Trophoblast cell (in vitro differentiated cells and primary cell): Measurements from ENCODE around the gene SHCBP1.

ENCODE experiments used
- DNase-seq, 2 donors: peaks; one replicate each; pipeline ENCODE4 v3.0.0-alpha.2; 2016
- H2AFZ ChIP-seq: 2 replicates; pipeline ENCODE4 v1.6.1; 2013; ENCODE audit warnings: low read length, moderate library complexity, mild to moderate bottlenecking; ENCODE audit not compliant: insufficient read depth, poor library complexity
- H2AK5ac ChIP-seq: 2 replicates; pipeline ENCODE4 v1.6.1; 2013; ENCODE audit warnings: mild to moderate bottlenecking, low read length
- H2BK120ac ChIP-seq: 2 replicates; pipeline ENCODE4 v1.6.1; 2013; ENCODE audit warnings: low read length, mild to moderate bottlenecking, moderate library complexity; ENCODE audit not compliant: insufficient read depth, poor library complexity
- H2BK12ac ChIP-seq: 2 replicates; pipeline ENCODE4 v1.6.1; 2013; ENCODE audit warnings: mild to moderate bottlenecking, low read length, moderate library complexity
- H2BK5ac ChIP-seq: 2 replicates; pipeline ENCODE4 v1.6.1; 2013; ENCODE audit warnings: low read length, low read depth, moderate library complexity, mild to moderate bottlenecking; ENCODE audit not compliant: poor library complexity
- H3K14ac ChIP-seq: 2 replicates; pipeline ENCODE4 v1.6.1; 2013; ENCODE audit warnings: mild to moderate bottlenecking, low read length
- H3K18ac ChIP-seq: 2 replicates; pipeline ENCODE4 v1.6.1; 2013; ENCODE audit warnings: mild to moderate bottlenecking, low read length
- H3K23ac ChIP-seq: 2 replicates; pipeline ENCODE4 v1.6.1; 2013; ENCODE audit warnings: low read length
- H3K27ac ChIP-seq: 2 replicates; pipeline ENCODE4 v1.5.1; 2013; ENCODE audit warnings: low read depth, mild to moderate bottlenecking, inconsistent platforms, low read length, moderate library complexity
- H3K27me3 ChIP-seq: 2 replicates; pipeline ENCODE4 v1.6.1; 2013; ENCODE audit warnings: inconsistent platforms, mild to moderate bottlenecking, low read length, moderate library complexity; ENCODE audit not compliant: insufficient read depth
- H3K36me3 ChIP-seq, 2 experiments: 1 replicate in 1 of 2; 2 replicates in 1 of 2; pipeline ENCODE4 v1.6.1; 2013; ENCODE audit warnings: low read length in 2 of 2, mild to moderate bottlenecking in 2 of 2, moderate library complexity in 1 of 2; ENCODE audit not compliant: insufficient read depth in 2 of 2, control insufficient read depth in 1 of 2
- H3K4ac ChIP-seq: 2 replicates; pipeline ENCODE4 v1.6.1; 2013; ENCODE audit warnings: low read depth, mild to moderate bottlenecking, low read length, moderate library complexity
- H3K4me1 ChIP-seq, 2 experiments: 1 replicate in 1 of 2; 2 replicates in 1 of 2; pipeline ENCODE4 v1.6.1; 2013; ENCODE audit warnings: low read length in 2 of 2, mild to moderate bottlenecking in 2 of 2, moderate library complexity in 1 of 2; ENCODE audit not compliant: insufficient read depth in 2 of 2, control insufficient read depth in 1 of 2
- H3K4me2 ChIP-seq: 2 replicates; pipeline ENCODE4 v1.6.1; 2013; ENCODE audit warnings: inconsistent platforms, mild to moderate bottlenecking, low read length, moderate library complexity
- H3K4me3 ChIP-seq: 2 replicates; pipeline ENCODE4 v1.5.1; 2013; ENCODE audit warnings: mild to moderate bottlenecking, low read depth, low read length, inconsistent platforms
- H3K79me1 ChIP-seq: one replicate; pipeline ENCODE4 v1.6.1; 2013; ENCODE audit warnings: low read length
- H3K79me2 ChIP-seq: 2 replicates; pipeline ENCODE4 v1.6.1; 2013; ENCODE audit warnings: low read length, mild to moderate bottlenecking; ENCODE audit not compliant: control insufficient read depth, insufficient read depth, poor library complexity
- H3K9ac ChIP-seq: 2 replicates; pipeline ENCODE4 v1.6.1; 2013; ENCODE audit warnings: mild to moderate bottlenecking, low read length
- H3K9me3 ChIP-seq: 2 replicates; pipeline ENCODE4 v1.6.1; 2013; ENCODE audit warnings: low read depth, mild to moderate bottlenecking, control low read depth, inconsistent platforms, low read length; ENCODE audit not compliant: insufficient read depth
- H4K12ac ChIP-seq: 2 replicates; pipeline ENCODE4 v1.6.1; 2013; ENCODE audit warnings: low read depth, mild to moderate bottlenecking, low read length, moderate library complexity
- H4K8ac ChIP-seq: 2 replicates; pipeline ENCODE4 v1.6.1; 2013; ENCODE audit warnings: low read depth, mild to moderate bottlenecking, low read length, moderate library complexity
- H4K91ac ChIP-seq: one replicate; pipeline ENCODE4 v1.6.1; 2013; ENCODE audit warnings: low read depth, mild to moderate bottlenecking, low read length, moderate library complexity
- WGBS: extraction: QIAGEN DNeasy Blood & Tissue Kit; methylation state at CpG from one replicate; pipeline ENCODE4 v1.1.7; 2013; ENCODE audit warnings: missing lambda C conversion rate; ENCODE audit not compliant: insufficient read length, insufficient coverage; ENCODE audit errors: extremely low coverage; 5-methylcytosine and 5-hydroxymethylcytosine counted together

SHCBP1 gene

DNA sequence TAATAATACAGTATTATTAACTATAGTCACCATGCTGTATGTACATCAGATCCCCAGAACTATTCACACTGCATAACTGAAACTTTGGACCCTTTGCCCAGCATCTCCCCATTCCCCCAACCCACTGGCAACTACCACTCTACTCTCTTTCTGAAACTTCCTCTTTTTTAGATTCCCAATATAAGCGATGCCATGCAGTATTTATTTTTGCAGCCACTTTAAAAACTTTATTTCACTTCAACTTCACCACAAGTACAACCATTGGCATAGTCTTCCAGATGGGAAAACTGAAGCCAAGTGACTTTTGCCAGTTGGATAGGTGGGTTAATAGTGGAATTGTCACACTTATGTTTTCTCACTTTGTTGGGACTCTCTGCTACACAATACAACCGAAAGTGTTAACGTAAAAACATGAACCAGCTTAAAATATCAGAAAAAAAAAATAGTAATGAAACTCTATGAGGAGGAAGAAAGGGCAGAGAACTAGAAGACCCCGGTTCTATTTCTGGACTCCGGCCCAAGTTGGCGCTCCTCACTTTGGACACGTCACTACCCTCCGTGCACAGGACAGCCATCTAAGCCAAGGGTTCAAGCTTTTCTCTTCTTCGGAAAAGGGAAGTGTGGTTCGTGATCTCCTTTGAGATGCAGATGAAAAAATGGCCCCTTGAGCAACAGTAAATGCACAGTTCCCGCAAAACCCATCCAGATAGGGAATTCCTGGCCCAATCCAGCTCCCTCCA, 743 bp downstream of the SHCBP1 start:
- WGBS: no CpG with 5 or more reads among the region's 11 CpGs
- H3K4me1 ChIP-seq: peaks cover 0 to 3% of the 10 kb centered on the region in 2 experiments

GRCh38 chr16:46618516-46618915, 2.7 kb downstream of the SHCBP1 start:
- H3K27ac ChIP-seq: no peak overlapping the region
- H2BK12ac ChIP-seq: no peak overlapping the region
- no CpG with 5 or more reads among the region's 4 CpGs for WGBS
- H3K79me2 ChIP-seq: peaks cover 4% of the 10 kb centered on the region
- H3K4me2 ChIP-seq: no peak overlapping the region
- peaks cover 0 to 3% of the 10 kb centered on the region in 2 experiments for H3K4me1 ChIP-seq
- no peak overlapping the region for H3K18ac ChIP-seq
- no peak for DNase-seq
- no peak overlapping the region for H2AFZ ChIP-seq
- H2AK5ac ChIP-seq: no peak overlapping the region
- no peak overlapping the region for H2BK120ac ChIP-seq
- no peak overlapping the region for H3K14ac ChIP-seq
- no peak overlapping the region for H4K91ac ChIP-seq
- H3K4ac ChIP-seq: no peak overlapping the region
- H3K79me1 ChIP-seq: peaks cover 3% of the 10 kb centered on the region
- peaks cover 12 to 13% of the 10 kb centered on the region in 2 experiments for H3K36me3 ChIP-seq
- H3K27me3 ChIP-seq: no peaks in the 10 kb centered on the region
- H2BK5ac ChIP-seq: no peak overlapping the region
- H3K9me3 ChIP-seq: no peaks in the 10 kb centered on the region
- no peak overlapping the region for H3K23ac ChIP-seq
- no peak overlapping the region for H3K4me3 ChIP-seq
- H4K12ac ChIP-seq: no peak overlapping the region
- H4K8ac ChIP-seq: no peak overlapping the region
- H3K9ac ChIP-seq: no peak overlapping the region

More for the DNA sequence above, 743 bp downstream of the SHCBP1 start:
- H2AK5ac ChIP-seq: no peak overlapping the region
- H4K91ac ChIP-seq: peak overlapping the region; percentile 7
- no peak overlapping the region for H3K27ac ChIP-seq
- peaks cover 3% of the 10 kb centered on the region for H3K79me1 ChIP-seq
- H4K8ac ChIP-seq: peak overlapping the region; percentile 61
- peak overlapping the region; percentile 85 for H3K4me2 ChIP-seq
- peak overlapping the region; percentile 33 for H3K14ac ChIP-seq
- peak overlapping the region; percentile 6 for H4K12ac ChIP-seq
- no peak overlapping the region for H2BK5ac ChIP-seq
- H3K36me3 ChIP-seq: peaks cover 10 to 12% of the 10 kb centered on the region in 2 experiments
- H3K4me3 ChIP-seq: peak overlapping the region; percentile 92
- H2AFZ ChIP-seq: peak overlapping the region; percentile 19
- no peak overlapping the region for H2BK120ac ChIP-seq
- H3K18ac ChIP-seq: peak overlapping the region; percentile 23
- H3K79me2 ChIP-seq: peaks cover 4% of the 10 kb centered on the region
- H2BK12ac ChIP-seq: no peak overlapping the region
- no peak overlapping the region for H3K23ac ChIP-seq
- no peaks in the 10 kb centered on the region for H3K9me3 ChIP-seq
- H3K4ac ChIP-seq: peak overlapping the region; percentile 85
- H3K9ac ChIP-seq: peak overlapping the region; percentile 84
- H3K27me3 ChIP-seq: no peaks in the 10 kb centered on the region
- DNase-seq: no peak

DNA sequence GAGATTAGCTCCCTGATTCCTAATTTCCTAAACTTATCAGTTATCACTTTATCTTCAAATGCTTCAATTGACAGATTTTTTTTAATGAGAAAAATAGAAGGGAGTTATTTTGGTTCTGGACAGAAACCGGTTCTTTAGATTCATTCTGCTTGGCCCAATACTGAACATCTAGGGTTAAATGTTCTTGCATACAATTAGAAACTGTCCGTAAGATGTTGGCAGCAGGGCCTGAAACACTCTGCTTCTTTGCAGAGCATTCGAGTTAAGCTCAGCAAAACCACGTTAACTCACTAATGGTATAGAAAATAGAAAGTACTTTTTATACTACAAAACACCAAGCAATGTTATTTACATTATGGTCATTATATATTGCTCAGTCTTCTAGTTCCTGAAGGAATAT, 7.2 kb downstream of the SHCBP1 start:
- H4K8ac ChIP-seq: no peak overlapping the region
- no peaks in the 10 kb centered on the region for H3K79me2 ChIP-seq
- no peaks in the 10 kb centered on the region for H3K27me3 ChIP-seq
- no peak overlapping the region for H4K91ac ChIP-seq
- H3K27ac ChIP-seq: no peak overlapping the region
- H3K4ac ChIP-seq: no peak overlapping the region
- H3K23ac ChIP-seq: no peak overlapping the region
- H3K9ac ChIP-seq: no peak overlapping the region
- no CpG with 5 or more reads among the region's 4 CpGs for WGBS
- no peaks in the 10 kb centered on the region for H3K4me1 ChIP-seq
- no peak overlapping the region for H3K14ac ChIP-seq
- peaks cover 20 to 28% of the 10 kb centered on the region in 2 experiments for H3K36me3 ChIP-seq
- H3K18ac ChIP-seq: no peak overlapping the region
- no peaks in the 10 kb centered on the region for H3K9me3 ChIP-seq
- no peak overlapping the region for H4K12ac ChIP-seq
- H2BK5ac ChIP-seq: no peak overlapping the region
- H3K4me2 ChIP-seq: no peak overlapping the region
- H2AFZ ChIP-seq: no peak overlapping the region
- no peak overlapping the region for H2BK120ac ChIP-seq
- no peak for DNase-seq
- H2BK12ac ChIP-seq: no peak overlapping the region
- no peak overlapping the region for H3K4me3 ChIP-seq
- H2AK5ac ChIP-seq: no peak overlapping the region
- H3K79me1 ChIP-seq: no peaks in the 10 kb centered on the region

- no peak overlapping the region for H3K4ac ChIP-seq
- no peak overlapping the region for H2AK5ac ChIP-seq
- no peaks in the 10 kb centered on the region for H3K27me3 ChIP-seq
- no peaks in the 10 kb centered on the region for H3K79me2 ChIP-seq
- no peak overlapping the region for H3K14ac ChIP-seq
- no peak overlapping the region for H4K12ac ChIP-seq
- no peak overlapping the region for H2BK5ac ChIP-seq
- no peak for DNase-seq
- peaks cover 20 to 26% of the 10 kb centered on the region in 2 experiments for H3K36me3 ChIP-seq
- no peak overlapping the region for H3K18ac ChIP-seq
- no peak overlapping the region for H3K4me3 ChIP-seq
- no peak overlapping the region for H2AFZ ChIP-seq
- H3K27ac ChIP-seq: no peak overlapping the region
- no peak overlapping the region for H2BK12ac ChIP-seq
- H4K8ac ChIP-seq: no peak overlapping the region
- H3K9me3 ChIP-seq: no peaks in the 10 kb centered on the region
- H4K91ac ChIP-seq: no peak overlapping the region
- H3K23ac ChIP-seq: no peak overlapping the region
- no CpG with 5 or more reads among the region's 2 CpGs for WGBS
- H3K9ac ChIP-seq: no peak overlapping the region
- no peak overlapping the region for H3K4me2 ChIP-seq
- H3K4me1 ChIP-seq: no peaks in the 10 kb centered on the region
- H3K79me1 ChIP-seq: no peaks in the 10 kb centered on the region
- no peak overlapping the region for H2BK120ac ChIP-seq
Measured at GRCh38 chr16:46613352-46613751, 7.8 kb downstream of the SHCBP1 start.
